LNCaP clone FGC (cell line): ENCODE data around the gene ILF2.

ENCODE experiments used
- DNase-seq: peaks from one replicate; pipeline ENCODE4 v3.0.0-alpha.2; 2011; ENCODE audit warnings: low read depth
- H3K4me3 ChIP-seq: 2 replicates; pipeline ENCODE4 v1.5.1; 2011; ENCODE audit warnings: mild to moderate bottlenecking, low read depth, low read length, control low read depth
- CTCF ChIP-seq: IDR thresholded peaks from 2 replicates; pipeline ENCODE4 v1.5.1; 2012; ENCODE audit warnings: mild to moderate bottlenecking; ENCODE audit not compliant: control insufficient read depth, insufficient read depth; ENCODE audit errors: extremely low read depth

Gene ILF2

GRCh38 chr1:153649863-153650235, 20.9 kb downstream of the ILF2 start:
- TF ChIP-seq CTCF, result no peak
- DNase-seq, result peak; percentile 94
- no peak overlapping the region for H3K4me3 ChIP-seq

- no peak for DNase-seq
- H3K4me3 ChIP-seq, result no peak overlapping the region
- TF ChIP-seq CTCF, result no peak
These were observed 21.5 kb downstream of the ILF2 start for GRCh38 chr1:153649137-153649862.

- no peak overlapping the region for H3K4me3 ChIP-seq
- no peak for TF ChIP-seq CTCF
- DNase-seq, result no peak
These were observed 22.7 kb downstream of the ILF2 start for GRCh38 chr1:153648000-153648643.

GRCh38 chr1:153647346-153647714, 23.5 kb downstream of the ILF2 start:
- TF ChIP-seq CTCF, result no peak
- H3K4me3 ChIP-seq, result no peak overlapping the region
- DNase-seq, result no peak

- H3K4me3 ChIP-seq, result no peak overlapping the region
- no peak for DNase-seq
- no peak for TF ChIP-seq CTCF
These were observed 24.0 kb downstream of the ILF2 start for GRCh38 chr1:153646672-153647345.

GRCh38 chr1:153643816-153644215, 27.0 kb downstream of the ILF2 start:
- H3K4me3 ChIP-seq, result no peak overlapping the region
- no peak for DNase-seq
- TF ChIP-seq CTCF, result no peak
